Right lobe of liver (tissue), 6 donors: ENCODE measurements around the gene PNKD. TPM values are rescaled to one million over a fixed set of nuclear protein-coding genes. Genes with fewer than 3 reads are reported as not detected.

Experiments used
- ATAC-seq, 4 donors: fragments of 200-7000 bp; cut with Tn5 transposase; one replicate each; pipeline ENCODE4 v1.9.1; 2020; ENCODE audit warnings: mild to moderate bottlenecking in 4 of 4, moderate library complexity in 4 of 4
- DNase-seq, 3 donors: peaks; one replicate each; pipeline ENCODE4 v3.0.0-alpha.2; 2020
- H3K27ac ChIP-seq, 3 donors: fragments of 200-600 bp; one replicate each; pipeline ENCODE4 v1.8.0; 2022
- H3K27me3 ChIP-seq, 2 donors: fragments of 200-600 bp; one replicate each; pipeline ENCODE4 v1.8.0; 2022
- H3K36me3 ChIP-seq, 4 donors: fragments of 200-600 bp; sonication (generic) in 1 of 4; one replicate each; pipeline versions ENCODE4 v1.5.1 to v1.8.0; 2017 to 2022; ENCODE audit warnings: control low read depth in 1 of 4
- H3K4me1 ChIP-seq, 4 donors: fragments of 200-600 bp; sonication (generic) in 1 of 4; one replicate each; pipeline versions ENCODE4 v1.5.1 to v1.8.0; 2017 to 2022; ENCODE audit warnings: control low read depth in 1 of 4
- H3K4me3 ChIP-seq, 3 donors: fragments of 200-600 bp; one replicate each; pipeline ENCODE4 v1.8.0; 2022
- H3K9me3 ChIP-seq, 4 donors: fragments of 200-600 bp; sonication (generic) in 1 of 4; one replicate each; pipeline versions ENCODE4 v1.5.1 to v1.8.0; 2017 to 2022; ENCODE audit warnings: control low read depth in 1 of 4
- CTCF ChIP-seq, 4 donors: fragments of 200-600 bp in 3 of 4; fragments of 450-650 bp in 1 of 4; IDR thresholded peaks; one replicate each; pipeline versions ENCODE4 v1.5.1 to v1.8.0; 2016 to 2022; ENCODE audit warnings: antibody characterized with exemption in 4 of 4, mild to moderate bottlenecking in 2 of 4
- POLR2A ChIP-seq: fragments of 450-650 bp; IDR thresholded peaks from one replicate; pipeline ENCODE4 v1.6.1; 2017; ENCODE audit warnings: antibody characterized with exemption, mild to moderate bottlenecking
- WGBS: methylation state at CpG from one replicate; pipeline ENCODE4 v1.1.6; 2018; ENCODE audit warnings: low coverage, low lambda C conversion rate; ENCODE audit not compliant: insufficient coverage; ENCODE audit errors: missing lambda C conversion rate; 5-methylcytosine and 5-hydroxymethylcytosine counted together
- intact Hi-C, 2 donors: fragments of 100-400 bp; cut with DNase I; formaldehyde crosslinking; loops; one replicate each; pipeline versions ENCODE4 v1.11.2 to v1.14.1; 2022
- total RNA-seq, 6 experiments: library from RNA; depleted of rRNA in 2 of 6; stranded (reverse); fragments of >200 nt in 2 of 6; fragmentation: NEBNext Ultra II Directional in 3 of 6; extraction: Animal tissue kit (Norgen Biotek cat#: 25700) in 3 of 6; gene quantifications; one replicate each; pipeline versions ENCODE4 v1.1.0 to v1.2.4, GENCODE V29; 2016 to 2023
- donor health status: DM: no; HTN: yes; CAD: no.
- donor health status: DM: no; HTN: no; CAD: no.
- donor health status: DM: no; HTN: no; CAD: no.
- donor health status: DM: no; HTN: yes; CAD: no.
- donor health status: DM: no; HTN: yes; CAD: no.

PNKD gene
- total RNA-seq, 6 experiments from 2014 or later: 78.5 to 137 (median 115) TPM

DNA sequence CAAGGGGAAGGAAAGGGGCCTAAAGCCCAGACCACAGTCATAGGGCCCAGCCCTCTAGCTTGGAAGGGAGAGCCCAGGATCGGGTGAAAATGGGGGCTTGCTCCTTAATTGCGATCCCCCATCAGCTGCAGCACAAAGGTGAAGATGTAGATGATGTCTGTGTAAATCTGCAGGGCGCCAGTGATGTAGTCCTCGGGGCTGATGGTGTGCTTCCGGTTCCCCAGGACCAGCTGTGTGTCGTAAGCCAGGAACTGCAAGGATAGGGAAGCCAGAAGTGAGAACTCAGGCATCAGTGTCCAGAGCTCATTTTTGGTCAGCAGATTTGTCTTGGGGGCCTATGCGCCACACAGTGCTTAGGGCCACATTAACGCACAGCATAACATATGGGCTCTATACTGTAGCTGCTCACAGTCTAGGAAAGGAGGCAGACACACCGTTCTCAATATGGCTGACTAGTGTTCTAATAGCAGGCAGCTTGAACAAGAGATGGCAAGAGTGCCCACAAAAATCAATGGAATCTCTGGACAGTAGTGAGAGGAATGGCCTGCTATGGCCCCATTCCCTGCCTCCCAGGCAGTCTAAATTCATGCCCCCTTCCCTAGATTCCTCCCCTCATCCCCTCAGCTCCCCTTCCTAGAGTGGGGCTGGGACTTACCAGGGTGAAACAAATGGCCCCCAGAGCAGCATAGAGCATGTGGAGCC is 5.2 kb downstream of the PNKD start:
- no peak for TF ChIP-seq CTCF (IDR thresholded peaks at IDR 0.05)
- no peak for TF ChIP-seq POLR2A
- Histone ChIP-seq H3K27me3 (no peaks in the 10 kb centered on the region), H3K4me1 (peaks cover 0 to 19% (median 11%) of the 10 kb centered on the region in 4 donors), H3K9me3 (no peaks in the 10 kb centered on the region), H3K36me3 (peaks cover 20 to 69% (median 47%) of the 10 kb centered on the region in 4 donors), H3K4me3 (no peak overlapping the region), H3K27ac (no peak overlapping the region)
- WGBS: 54% methylated on average over 3 of the region's 9 CpGs
- DNase-seq (no peak), ATAC-seq (no peak)
- intact Hi-C loops: no loop called here

DNA sequence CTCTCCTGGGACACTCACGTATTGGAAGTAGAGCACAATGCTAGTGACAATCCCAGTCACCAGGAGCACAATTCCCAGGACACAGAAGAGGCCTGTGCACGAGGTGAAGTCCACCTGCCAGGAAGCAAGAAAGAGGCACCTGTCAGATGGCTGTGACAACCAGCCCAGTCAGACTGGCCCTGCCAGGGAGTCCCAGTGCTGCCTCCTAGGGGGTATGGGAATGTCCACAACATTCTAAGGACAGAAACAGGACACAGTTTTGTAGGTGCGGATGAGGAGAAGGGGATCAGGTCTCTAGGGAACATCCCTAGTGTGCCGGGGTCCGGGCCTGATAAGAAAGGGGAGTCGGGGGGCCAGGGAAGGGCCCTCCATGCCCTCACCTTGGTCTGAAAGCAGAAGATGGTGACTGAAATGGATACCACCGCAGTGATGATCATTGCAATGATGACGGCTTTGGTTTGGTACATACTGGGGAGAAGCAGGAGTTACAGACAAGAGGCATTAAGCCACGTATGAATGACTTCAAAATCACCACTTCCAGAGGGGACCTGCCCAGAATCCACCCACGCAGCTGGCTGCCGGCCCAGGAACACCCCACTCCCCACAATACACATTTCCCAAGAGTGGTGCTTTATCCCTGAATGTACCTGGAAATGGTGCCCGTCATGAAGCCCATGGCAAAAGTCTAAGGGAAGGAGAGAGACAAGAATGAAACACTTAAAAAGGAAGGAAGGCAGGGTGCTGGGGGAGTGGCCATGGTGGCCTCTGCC is 6.9 kb downstream of the PNKD start:
- H3K4me3 ChIP-seq: no peak overlapping the region
- 63% methylated on average over 6 of the region's 12 CpGs for WGBS
- TF ChIP-seq CTCF (IDR thresholded peaks at IDR 0.05) (no peak), POLR2A (no peak)
- no peaks in the 10 kb centered on the region for H3K9me3 ChIP-seq
- ATAC-seq: no peak
- H3K27me3 ChIP-seq: no peaks in the 10 kb centered on the region
- DNase-seq: no peak
- peaks cover 20 to 81% (median 54%) of the 10 kb centered on the region in 4 donors for H3K36me3 ChIP-seq
- H3K27ac ChIP-seq: no peak overlapping the region
- peaks cover 0 to 21% (median 8%) of the 10 kb centered on the region in 4 donors for H3K4me1 ChIP-seq
- intact Hi-C loops: no loop called here

DNA sequence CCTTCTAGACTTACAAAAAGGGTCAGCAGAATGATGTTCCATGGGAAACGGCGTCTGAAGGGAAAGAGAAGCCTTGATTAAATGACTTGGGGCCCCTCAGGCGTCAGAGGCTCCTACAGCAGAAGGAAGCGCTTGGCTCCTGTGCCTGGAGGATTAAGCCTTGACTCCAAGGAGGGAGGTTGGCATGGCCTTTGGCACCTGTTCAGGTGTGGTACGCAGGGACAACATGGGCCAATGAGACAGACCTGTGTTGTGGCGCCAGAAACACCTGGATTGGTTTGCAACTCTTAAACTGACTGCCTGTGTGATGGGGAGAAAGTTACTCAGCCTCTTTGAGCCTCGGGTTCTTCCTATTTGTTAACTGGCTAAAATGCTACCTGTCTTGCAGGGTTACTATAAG is 7.6 kb downstream of the PNKD start:
- H3K4me1 ChIP-seq: peaks cover 0 to 22% (median 11%) of the 10 kb centered on the region in 4 donors
- H3K36me3 ChIP-seq: peaks cover 20 to 81% (median 57%) of the 10 kb centered on the region in 4 donors
- no peak for ATAC-seq
- no peak for TF ChIP-seq CTCF (IDR thresholded peaks at IDR 0.05)
- no peak for TF ChIP-seq POLR2A
- no peak overlapping the region for H3K27ac ChIP-seq
- no peaks in the 10 kb centered on the region for H3K27me3 ChIP-seq
- no peak overlapping the region for H3K4me3 ChIP-seq
- DNase-seq: no peak
- no peaks in the 10 kb centered on the region for H3K9me3 ChIP-seq
- WGBS: 47% methylated on average over 3 of the region's 7 CpGs
- intact Hi-C loops: no loop called here

GRCh38 chr2:218278531-218279360 is 8.4 kb downstream of the PNKD start:
- ATAC-seq (no peak), DNase-seq (no peak)
- Histone ChIP-seq H3K4me1 (peaks cover 0 to 27% (median 13%) of the 10 kb centered on the region in 4 donors), H3K27me3 (no peaks in the 10 kb centered on the region), H3K27ac (no peak overlapping the region), H3K36me3 (peaks cover 20 to 78% (median 57%) of the 10 kb centered on the region in 4 donors), H3K9me3 (no peaks in the 10 kb centered on the region), H3K4me3 (no peak overlapping the region)
- 38% methylated on average over 1 of the region's 16 CpGs for WGBS
- intact Hi-C loops: no loop called here
- TF ChIP-seq POLR2A (no peak), CTCF (IDR thresholded peaks at IDR 0.05) (no peak)
